WTC11 (cell line): ENCODE measurements around the gene DRD2. TPM values are rescaled to one million over a fixed set of nuclear protein-coding genes. Genes with fewer than 3 reads are reported as not detected.

ENCODE experiments used
- ATAC-seq: fragments of 200-7000 bp; cut with Tn5 transposase; 2 replicates; pipeline ENCODE4 v1.10.0; 2021; ENCODE audit warnings: mild to moderate bottlenecking, moderate library complexity
- CTCF ChIA-PET: fragments of 300-600 bp; sonication (Branson Sonifier 250); formaldehyde crosslinking; loops from one replicate; lab custom pipeline; 2021; ENCODE audit warnings: antibody characterized with exemption; lab: Charles Lee
- POLR2A ChIA-PET: fragments of 350-600 bp; sonication (Branson Sonifier 250); formaldehyde crosslinking; loops from one replicate; lab custom pipeline; 2021; ENCODE audit warnings: antibody characterized with exemption; lab: Charles Lee
- DNase-seq: peaks from one replicate; pipeline ENCODE4 v3.0.0; 2021; ENCODE audit warnings: low spot score
- H3K27ac Mint-ChIP-seq: 2 replicates; pipeline ENCODE4 v1.8.0; 2021; ENCODE audit warnings: mixed read lengths
- H3K27me3 Mint-ChIP-seq: 2 replicates; pipeline ENCODE4 v1.8.0; 2021; ENCODE audit warnings: low read depth, mild to moderate bottlenecking, moderate library complexity, mixed read lengths
- H3K36me3 Mint-ChIP-seq: 2 replicates; pipeline ENCODE4 v1.8.0; 2021; ENCODE audit warnings: mixed read lengths
- H3K4me1 Mint-ChIP-seq: 2 replicates; pipeline ENCODE4 v1.8.0; 2022; ENCODE audit warnings: mixed read lengths
- H3K4me3 Mint-ChIP-seq: 2 replicates; pipeline ENCODE4 v1.8.0; 2021; ENCODE audit warnings: mild to moderate bottlenecking, moderate library complexity, mixed read lengths
- H3K9me3 Mint-ChIP-seq: 2 replicates; pipeline ENCODE4 v1.8.0; 2021; ENCODE audit warnings: mixed read lengths
- ARID4B ChIP-seq: sonication (generic); formaldehyde crosslinking; IDR thresholded peaks from 2 replicates; pipeline ENCODE4 v1.8.0; 2023; ENCODE audit warnings: missing genetic modification reagents, mild to moderate bottlenecking, borderline replicate concordance
- ATF1 ChIP-seq: sonication (generic); formaldehyde crosslinking; IDR thresholded peaks from 2 replicates; pipeline ENCODE4 v1.8.1; 2023; ENCODE audit warnings: mild to moderate bottlenecking, moderate library complexity, missing genetic modification reagents
- CTCF ChIP-seq: fragments of 200-600 bp; IDR thresholded peaks from 2 replicates; pipeline ENCODE4 v1.8.0; 2022; ENCODE audit warnings: antibody characterized with exemption
- E2F1 ChIP-seq: sonication (generic); formaldehyde crosslinking; IDR thresholded peaks from 2 replicates; pipeline ENCODE4 v1.8.0; 2022; ENCODE audit warnings: mild to moderate bottlenecking, missing genetic modification reagents
- FOXJ3 ChIP-seq: sonication (generic); formaldehyde crosslinking; IDR thresholded peaks from 2 replicates; pipeline ENCODE4 v1.9.0; 2021; ENCODE audit warnings: missing genetic modification reagents, mild to moderate bottlenecking, borderline replicate concordance
- FOXP1 ChIP-seq: sonication (generic); formaldehyde crosslinking; IDR thresholded peaks from 2 replicates; pipeline ENCODE4 v1.8.0; 2022; ENCODE audit warnings: missing genetic modification reagents, mild to moderate bottlenecking, moderate library complexity, borderline replicate concordance
- HMGA2 ChIP-seq: fragments of 250-450 bp; sonication (Bioruptor Pico); IDR thresholded peaks from 2 replicates; pipeline ENCODE4 v1.4.0; 2021; ENCODE audit warnings: mild to moderate bottlenecking, moderate library complexity
- KAT7 ChIP-seq: sonication (generic); formaldehyde crosslinking; IDR thresholded peaks from 2 replicates; pipeline ENCODE4 v1.8.1; 2023; ENCODE audit warnings: missing genetic modification reagents, mild to moderate bottlenecking, borderline replicate concordance
- NFE2L1 ChIP-seq: sonication (generic); formaldehyde crosslinking; IDR thresholded peaks from 2 replicates; pipeline ENCODE4 v1.8.1; 2023; ENCODE audit warnings: missing genetic modification reagents
- NR2C2 ChIP-seq: sonication (generic); formaldehyde crosslinking; IDR thresholded peaks from 2 replicates; pipeline ENCODE4 v1.8.0; 2022; ENCODE audit warnings: mild to moderate bottlenecking, missing genetic modification reagents
- SOX15 ChIP-seq: fragments of 250-450 bp; sonication (Bioruptor Pico); IDR thresholded peaks from 2 replicates; pipeline ENCODE4 v1.9.0; 2021; ENCODE audit warnings: mild to moderate bottlenecking
- TEAD1 ChIP-seq: sonication (generic); formaldehyde crosslinking; IDR thresholded peaks from 2 replicates; pipeline ENCODE4 v1.8.0; 2022; ENCODE audit warnings: mild to moderate bottlenecking, missing genetic modification reagents
- ZNF263 ChIP-seq: sonication (generic); formaldehyde crosslinking; IDR thresholded peaks from 2 replicates; pipeline ENCODE4 v1.8.1; 2022; ENCODE audit warnings: low read depth, mild to moderate bottlenecking, moderate library complexity, missing genetic modification reagents
- ZNF532 ChIP-seq: fragments of 250-450 bp; sonication (Bioruptor Pico); IDR thresholded peaks from 2 replicates; pipeline ENCODE4 v1.9.0; 2021; ENCODE audit warnings: mild to moderate bottlenecking, borderline replicate concordance
- total RNA-seq: library from RNA; stranded (reverse); gene quantifications from 3 replicates; pipeline ENCODE4 v1.2.3, GENCODE V29; 2021
- TF ChIP-seq, protein P1 (sequence below): fragments of 250-450 bp; sonication (Bioruptor Pico); conservative IDR thresholded peaks from 2 replicates; pipeline ENCODE4 v1.9.0; 2021; ENCODE audit warnings: mild to moderate bottlenecking
- TF ChIP-seq, protein P2 (sequence below): sonication (generic); formaldehyde crosslinking; conservative IDR thresholded peaks from 2 replicates; pipeline ENCODE4 v1.8.1; 2022; ENCODE audit warnings: mild to moderate bottlenecking, missing genetic modification reagents

DRD2 gene
- total RNA-seq, 1 experiment from 2014 or later = 0.20 TPM

- TF ChIP-seq ZNF532 (CRISPR knock-in tag) (no peak), SOX15 (CRISPR knock-in tag) (no peak), CTCF (no peak), ARID4B (no peak)
- TF ChIP-seq, protein P1, sequence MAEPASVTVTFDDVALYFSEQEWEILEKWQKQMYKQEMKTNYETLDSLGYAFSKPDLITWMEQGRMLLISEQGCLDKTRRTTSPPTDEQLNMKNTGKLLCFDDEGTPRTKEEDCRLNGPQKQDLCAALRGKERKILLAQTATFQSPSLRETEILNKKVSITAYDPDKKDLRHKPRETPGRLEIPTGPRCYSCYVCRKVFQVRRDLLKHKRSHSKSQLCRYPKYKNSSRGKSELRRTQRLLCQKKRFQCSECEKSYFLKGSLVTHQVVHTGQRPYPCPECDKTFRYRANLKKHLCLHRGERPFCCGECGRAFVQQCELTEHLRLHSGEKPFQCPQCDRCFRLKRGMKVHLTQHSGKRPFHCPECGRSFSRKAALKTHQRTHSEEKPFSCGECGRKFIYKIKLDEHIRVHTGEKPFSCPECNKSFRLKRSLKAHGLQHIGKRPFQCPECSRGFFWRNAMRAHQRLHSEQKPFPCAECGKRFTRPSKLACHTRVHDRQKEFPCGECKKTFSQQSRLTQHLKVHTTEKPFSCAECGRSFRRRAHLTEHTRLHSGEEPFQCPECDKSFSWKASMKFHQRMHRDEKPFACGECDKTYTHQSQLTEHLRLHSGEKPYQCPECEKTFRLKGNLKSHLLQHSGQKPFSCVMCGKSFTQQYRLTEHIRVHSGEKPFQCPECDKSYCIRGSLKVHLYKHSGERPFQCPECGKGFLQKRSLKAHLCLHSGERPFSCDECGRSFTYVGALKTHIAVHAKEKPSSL (CRISPR knock-in tag) = no peak
Measured at GRCh38 chr11:113394919-113395318, 80.3 kb downstream of the DRD2 start (continued).

- H3K27ac Mint-ChIP-seq = no peak overlapping the region
- CTCF ChIA-PET = interaction anchor here (0.7 kb wide), 1 partner anchor 337 kb away, joined by 3 read pairs; no protein-coding TSS in a partner anchor
- DNase-seq (no peak), ATAC-seq (no peak)
- no peaks in the 10 kb centered on the region; the same call in none of the 2 replicates for H3K27me3 Mint-ChIP-seq
- H3K36me3 Mint-ChIP-seq = no peaks in the 10 kb centered on the region
- POLR2A ChIA-PET = no interaction called here
- no peaks in the 10 kb centered on the region for H3K9me3 Mint-ChIP-seq
- no peaks in the 10 kb centered on the region for H3K4me1 Mint-ChIP-seq
- no peak overlapping the region for H3K4me3 Mint-ChIP-seq
- TF ChIP-seq NR2C2 (CRISPR knock-in tag) (no peak), FOXP1 (CRISPR knock-in tag) (no peak), TEAD1 (CRISPR knock-in tag) (no peak), HMGA2 (CRISPR knock-in tag) (no peak), E2F1 (CRISPR knock-in tag) (no peak), ATF1 (CRISPR knock-in tag) (no peak), ARID4B (no peak), ZNF263 (CRISPR knock-in tag) (no peak), FOXJ3 (CRISPR knock-in tag) (no peak), KAT7 (CRISPR knock-in tag) (no peak), NFE2L1 (CRISPR knock-in tag) (no peak)
- TF ChIP-seq, protein P2, sequence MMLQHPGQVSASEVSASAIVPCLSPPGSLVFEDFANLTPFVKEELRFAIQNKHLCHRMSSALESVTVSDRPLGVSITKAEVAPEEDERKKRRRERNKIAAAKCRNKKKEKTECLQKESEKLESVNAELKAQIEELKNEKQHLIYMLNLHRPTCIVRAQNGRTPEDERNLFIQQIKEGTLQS (CRISPR knock-in tag) = no peak
Measured at GRCh38 chr11:113393501-113393985, 81.7 kb downstream of the DRD2 start.
